Measurements from ENCODE around the gene DENND2C.

The DENND2C gene

GRCh38 chr1:114688526-114688925, 18.7 kb upstream of the DENND2C start:
- DNase-seq (ENCODE audit: extremely low read depth in 1 of 2, low read depth in 1 of 2) = no peak

- no peak for DNase-seq (ENCODE audit: extremely low read depth in 1 of 2, low read depth in 1 of 2)
These were observed 16.0 kb upstream of the DENND2C start for GRCh38 chr1:114685851-114686250.

DNA sequence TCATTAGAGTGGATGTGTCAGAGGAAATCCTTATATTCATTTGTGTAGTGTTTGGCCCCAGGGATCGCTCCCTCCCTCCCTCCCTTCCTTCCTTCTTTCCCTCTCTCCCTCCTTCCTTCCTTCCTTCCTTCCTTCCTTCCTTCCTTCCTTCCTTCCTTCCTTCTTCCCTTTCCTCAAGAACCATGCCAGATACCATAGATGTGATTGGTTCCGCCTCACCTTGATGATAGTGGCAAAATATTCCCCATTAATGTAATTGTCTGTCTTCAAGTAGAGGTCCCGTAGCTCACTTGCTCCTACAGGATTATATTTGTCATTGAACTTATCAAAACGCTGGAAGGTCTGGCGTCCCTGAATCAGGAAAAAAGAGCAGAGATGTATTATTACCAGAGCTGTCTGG, 7.8 kb upstream of the DENND2C start:
- DNase-seq (ENCODE audit: extremely low read depth in 1 of 2, low read depth in 1 of 2) = no peak

GRCh38 chr1:114676115-114676514, 6.3 kb upstream of the DENND2C start:
- DNase-seq (ENCODE audit: extremely low read depth in 1 of 2, low read depth in 1 of 2) = no peak

GRCh38 chr1:114671939-114672275, 2.1 kb upstream of the DENND2C start:
- DNase-seq (ENCODE audit: extremely low read depth in 1 of 2, low read depth in 1 of 2) = no peak

DNA sequence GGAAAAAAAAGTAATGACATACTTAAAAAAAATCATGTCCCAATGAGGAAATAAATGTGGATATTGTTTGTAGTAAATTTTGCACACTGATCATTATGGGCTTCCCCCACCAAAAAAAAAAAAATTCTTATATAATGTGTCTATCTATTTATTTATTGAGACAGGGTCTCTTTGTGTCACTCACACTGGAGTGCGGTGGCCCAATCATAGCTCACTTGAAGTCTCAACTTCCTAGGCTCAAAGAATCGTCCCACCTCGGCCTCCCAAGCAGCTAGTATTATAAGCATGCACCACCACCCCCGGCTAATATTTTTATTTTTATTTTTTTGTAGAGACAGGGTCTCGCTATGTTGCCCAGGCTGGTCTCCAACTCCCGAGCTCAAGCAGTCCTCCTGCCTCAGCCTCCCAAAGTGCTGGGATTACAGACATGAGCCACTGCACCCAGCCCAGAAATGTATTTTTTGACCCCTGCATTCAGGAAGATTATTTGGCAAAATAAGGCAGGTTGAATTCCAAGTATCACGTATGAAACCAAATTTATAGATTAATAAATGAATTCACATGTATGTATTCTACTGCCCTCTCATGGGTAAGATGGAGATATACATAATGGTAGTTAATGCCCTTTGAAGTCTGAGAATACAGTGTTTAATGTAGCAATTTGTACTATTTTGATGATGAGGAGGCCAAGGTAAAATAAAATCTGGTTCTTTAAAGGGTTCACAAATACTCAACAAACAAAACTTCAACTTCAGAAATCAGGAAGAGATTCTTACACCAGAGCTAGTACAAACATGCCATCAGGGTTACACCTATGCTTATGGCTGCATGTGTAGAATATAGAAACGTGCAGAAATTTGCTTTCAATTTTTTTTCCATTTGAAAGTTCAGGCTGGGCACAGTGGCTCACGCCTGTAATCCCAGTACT, 1.4 kb upstream of the DENND2C start:
- DNase-seq (ENCODE audit: extremely low read depth in 1 of 2, low read depth in 1 of 2) = no peak

GRCh38 chr1:114670083-114671010, 498 bp upstream of the DENND2C start:
- peak; percentile 66 to 80 for DNase-seq (ENCODE audit: extremely low read depth in 1 of 2, low read depth in 1 of 2)

DNA sequence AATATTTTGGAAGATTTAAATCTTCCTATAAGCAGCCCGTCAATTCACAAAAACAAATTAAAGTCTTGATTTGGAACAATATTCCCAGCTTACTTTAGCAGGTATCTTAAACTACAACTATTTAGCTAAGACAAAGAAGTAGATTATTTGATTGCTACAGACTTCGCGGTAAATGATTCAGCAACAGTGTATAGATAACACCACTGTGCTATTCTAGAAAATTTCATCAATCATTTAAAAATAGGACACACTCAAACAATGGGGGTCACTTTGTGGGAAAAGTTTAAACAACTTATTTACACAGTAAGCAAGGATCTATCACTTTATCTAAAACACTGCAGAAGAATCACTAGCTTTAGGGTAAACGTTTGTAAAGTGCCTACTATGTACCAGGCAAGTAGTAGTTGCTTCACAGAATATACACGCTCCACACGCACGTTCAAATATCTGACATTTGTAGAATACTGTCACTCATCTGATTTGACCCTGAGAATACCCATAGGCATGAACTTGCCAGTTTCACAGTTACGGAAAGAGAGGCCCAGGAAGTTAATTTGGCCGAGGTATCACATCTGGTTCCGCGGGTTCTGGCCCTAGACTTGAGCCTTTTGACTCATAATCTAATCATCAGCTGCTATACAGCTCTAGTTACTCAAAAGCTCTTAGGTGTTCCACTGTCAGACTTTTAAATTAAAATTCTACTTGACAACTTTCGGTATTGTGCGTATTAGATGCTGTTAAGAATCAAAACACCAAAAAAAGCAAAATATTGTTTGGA, 876 bp downstream of the DENND2C start:
- DNase-seq (ENCODE audit: extremely low read depth in 1 of 2, low read depth in 1 of 2) = no peak

GRCh38 chr1:114668373-114668772, 1.5 kb downstream of the DENND2C start:
- DNase-seq (ENCODE audit: extremely low read depth in 1 of 2, low read depth in 1 of 2) = no peak

DNA sequence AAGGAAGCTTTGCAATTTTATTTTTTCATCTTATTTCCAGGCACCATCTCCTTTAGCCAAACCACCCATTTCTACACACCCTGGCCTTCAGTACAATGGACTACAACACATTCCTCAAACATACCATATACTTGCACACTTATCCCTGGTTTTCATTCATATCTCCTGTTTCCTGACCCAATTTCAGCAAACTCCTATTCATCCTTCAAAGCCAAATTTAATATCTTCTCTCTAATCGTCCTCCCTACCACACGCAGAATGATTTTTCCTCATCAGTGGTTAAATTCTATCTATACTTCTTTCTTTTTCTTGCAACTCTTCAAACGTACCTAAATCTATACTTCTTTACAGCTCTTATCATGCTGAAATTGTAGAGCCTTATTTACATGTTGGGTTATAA, 2.9 kb downstream of the DENND2C start:
- no peak for DNase-seq (ENCODE audit: extremely low read depth in 1 of 2, low read depth in 1 of 2)

DNA sequence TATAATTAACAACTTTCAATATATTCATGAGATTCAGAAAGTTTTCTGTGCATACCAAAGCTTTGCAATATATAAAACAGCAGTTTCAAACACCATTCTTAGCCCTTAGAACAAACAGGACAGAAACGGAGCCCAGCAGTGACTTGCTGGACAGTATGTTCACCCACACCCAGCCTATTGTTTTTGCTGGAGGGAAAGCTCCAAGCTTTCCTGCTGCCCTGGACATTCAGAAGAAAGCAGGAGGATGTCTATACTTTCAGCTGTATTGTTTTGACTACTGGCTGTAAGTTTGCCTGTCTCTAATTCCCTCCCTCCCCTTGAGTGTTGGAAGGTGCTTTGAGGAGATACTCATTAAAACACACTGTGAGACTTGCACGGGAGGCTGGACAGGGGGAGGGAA, 9.6 kb downstream of the DENND2C start:
- DNase-seq (ENCODE audit: extremely low read depth in 1 of 2, low read depth in 1 of 2) = no peak

DNA sequence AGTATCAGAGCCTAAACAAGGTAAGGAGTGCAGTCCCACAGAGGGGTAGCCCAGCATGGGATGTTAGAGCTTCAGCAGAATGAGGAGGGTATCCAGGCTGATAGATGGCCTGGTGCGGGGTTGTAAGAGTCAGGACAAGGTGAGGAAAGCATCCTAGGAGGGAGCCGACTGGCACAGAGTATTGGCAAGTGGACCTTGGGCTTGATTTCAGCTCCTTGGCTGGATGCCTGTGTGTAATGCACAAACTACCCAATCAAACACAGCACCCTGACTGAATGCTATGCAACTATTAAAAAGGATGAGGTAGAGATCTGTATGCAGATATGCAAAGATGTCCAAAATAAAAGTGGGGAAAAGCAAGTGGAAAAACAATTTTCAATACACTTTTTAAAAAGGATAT, 18.0 kb downstream of the DENND2C start:
- DNase-seq (ENCODE audit: extremely low read depth in 1 of 2, low read depth in 1 of 2) = no peak

DNA sequence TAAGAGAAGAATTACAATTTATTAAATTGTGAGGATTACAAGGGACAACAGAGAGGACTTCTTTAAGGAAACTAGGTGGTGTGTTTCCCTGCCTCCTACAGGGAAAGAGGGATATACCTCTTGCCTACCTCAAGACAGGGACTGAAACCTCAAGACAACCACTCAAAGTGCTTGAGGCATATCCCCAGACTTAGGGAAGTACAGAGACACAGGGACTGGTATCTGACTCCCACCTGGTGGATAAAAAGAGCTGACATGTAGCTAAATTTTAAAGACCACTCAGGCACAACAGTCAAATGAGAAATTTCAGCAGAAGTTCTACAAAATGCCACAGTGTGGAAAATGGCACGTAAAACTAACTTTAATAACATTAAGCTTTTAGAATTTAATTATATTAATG, 21.3 kb downstream of the DENND2C start:
- DNase-seq (ENCODE audit: extremely low read depth in 1 of 2, low read depth in 1 of 2) = no peak

DNA sequence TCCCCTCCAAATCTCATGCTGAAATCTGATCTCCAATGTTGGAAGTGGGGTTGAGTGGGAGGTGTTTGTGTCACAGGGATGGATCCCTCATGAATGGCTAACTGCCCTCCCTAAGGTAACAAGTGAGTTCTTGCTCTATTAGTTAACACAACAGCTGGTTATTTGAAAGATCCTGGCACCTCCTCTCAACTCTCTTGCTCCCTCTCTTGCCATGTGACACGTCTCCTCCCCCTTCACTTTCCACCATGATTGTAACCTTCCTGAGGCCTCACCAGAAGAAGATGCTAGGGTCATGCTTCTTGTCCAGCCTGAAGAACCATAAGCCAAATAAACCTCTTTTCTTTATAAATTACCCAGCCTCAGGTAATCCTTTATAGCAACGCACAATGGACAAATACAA, 28.5 kb downstream of the DENND2C start:
- no peak for DNase-seq (ENCODE audit: extremely low read depth in 1 of 2, low read depth in 1 of 2)

DNA sequence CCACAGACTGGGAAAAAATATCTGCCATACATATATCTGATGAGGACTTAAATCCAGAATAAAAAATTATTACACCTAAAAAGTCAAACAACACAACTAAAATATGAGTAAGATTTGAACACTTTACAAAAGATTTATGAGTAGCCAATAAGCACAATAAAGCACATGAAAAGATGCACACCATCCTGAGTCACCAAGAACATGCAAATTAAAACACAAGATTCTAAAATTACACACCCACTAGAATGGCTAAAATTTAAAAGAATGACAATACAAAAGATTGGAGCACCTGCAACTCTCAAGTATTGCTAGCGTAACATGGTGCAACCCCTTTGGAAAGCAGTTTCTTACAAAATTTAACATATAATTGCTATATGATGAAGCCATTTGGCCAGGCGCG, 30.9 kb downstream of the DENND2C start:
- DNase-seq (ENCODE audit: extremely low read depth in 1 of 2, low read depth in 1 of 2) = no peak

DNA sequence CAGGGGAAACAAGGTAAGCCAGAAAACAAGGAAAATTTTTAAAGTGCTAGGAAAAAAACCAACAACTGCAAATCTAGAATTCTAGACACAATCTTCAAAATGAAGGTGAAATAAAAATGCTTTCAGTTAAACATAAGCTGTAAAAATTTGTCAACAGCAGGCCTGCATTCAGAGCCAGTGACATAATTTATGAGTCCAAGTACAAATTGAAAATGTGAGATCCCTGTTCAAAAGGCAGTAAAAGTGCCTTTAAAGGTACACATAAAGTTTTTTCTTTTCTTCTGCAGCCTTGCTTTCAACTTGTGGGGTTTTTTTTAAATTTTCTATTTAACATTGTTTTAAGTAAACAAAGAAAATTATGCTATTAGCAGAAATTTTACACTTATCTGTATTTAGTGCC, 37.4 kb downstream of the DENND2C start:
- DNase-seq (ENCODE audit: extremely low read depth in 1 of 2, low read depth in 1 of 2) = no peak

DNA sequence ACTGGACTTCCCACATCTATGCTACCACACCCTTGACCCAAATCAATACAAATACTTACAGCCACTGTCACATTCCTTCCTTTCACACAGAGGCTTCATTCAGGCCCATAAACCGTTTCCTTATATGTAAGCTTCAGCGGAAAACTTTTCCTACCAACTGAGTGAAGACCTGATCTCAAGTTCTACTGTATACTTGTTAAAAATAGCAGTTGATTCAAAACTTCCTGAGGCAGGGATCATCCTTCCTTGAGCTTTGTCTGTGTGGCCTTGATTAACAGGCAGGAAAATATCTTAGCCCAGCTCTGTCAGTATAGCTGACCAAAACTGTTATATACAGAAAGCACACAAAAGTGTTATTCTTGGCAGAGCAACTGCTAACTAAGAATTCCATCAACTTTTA, 42.7 kb downstream of the DENND2C start:
- DNase-seq (ENCODE audit: extremely low read depth in 1 of 2, low read depth in 1 of 2) = no peak

DNA sequence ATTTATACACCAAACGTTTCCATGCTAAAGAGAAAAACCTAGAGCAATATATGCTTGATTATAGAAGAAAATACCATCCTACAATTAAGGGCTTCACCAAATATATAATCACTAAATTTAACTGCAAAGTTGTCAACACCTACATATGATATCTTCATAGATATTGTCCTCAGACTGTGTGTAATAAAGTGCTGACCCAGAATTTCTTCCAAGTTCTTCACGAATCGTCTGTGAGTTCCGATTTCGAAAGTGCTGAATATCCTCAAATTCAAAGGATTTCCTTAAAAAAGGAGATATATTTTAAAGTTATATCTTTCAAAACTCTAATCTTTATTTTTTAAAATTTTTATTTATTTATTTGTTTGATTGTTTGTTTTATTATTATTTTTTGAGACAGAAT, 46.5 kb downstream of the DENND2C start:
- no peak for DNase-seq (ENCODE audit: extremely low read depth in 1 of 2, low read depth in 1 of 2)

DNA sequence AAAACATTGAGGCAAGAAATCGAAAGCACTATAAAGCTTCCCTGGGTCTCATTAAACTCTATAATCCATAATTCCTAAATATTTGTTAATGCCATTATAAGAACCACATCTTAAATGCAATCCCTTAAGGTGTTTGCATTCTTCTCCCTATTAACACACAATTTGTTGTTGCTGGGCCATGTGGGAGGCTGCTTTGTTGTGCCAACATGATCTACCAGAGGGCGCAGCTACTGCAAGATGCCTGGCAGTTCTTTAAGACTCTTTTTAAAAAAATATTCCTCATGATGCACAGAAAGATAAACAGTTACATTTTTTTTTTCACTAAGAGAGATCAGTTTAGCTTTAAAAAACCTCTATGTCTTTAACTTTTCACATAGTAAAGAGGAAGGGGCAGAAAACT, 49.4 kb downstream of the DENND2C start:
- no peak for DNase-seq (ENCODE audit: extremely low read depth in 1 of 2, low read depth in 1 of 2)

DNA sequence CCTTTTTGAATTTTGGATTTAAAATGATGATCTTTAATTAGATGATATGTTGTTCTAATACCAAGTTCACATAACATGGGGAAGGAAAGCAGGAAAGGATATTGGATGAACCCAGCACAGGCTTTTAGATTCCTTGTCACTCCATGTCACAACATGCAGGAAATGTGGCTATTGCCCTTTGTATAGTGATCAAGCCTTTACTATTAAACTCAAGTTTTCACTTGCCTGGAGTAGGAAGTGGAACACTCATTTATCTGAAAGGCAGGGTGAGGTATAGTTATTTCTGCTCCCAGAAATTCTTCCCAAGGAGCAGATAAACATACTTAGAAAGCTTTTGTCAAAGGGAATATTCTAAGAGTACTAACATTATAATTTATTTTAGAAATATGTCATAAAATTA, 51.2 kb downstream of the DENND2C start:
- no peak for DNase-seq (ENCODE audit: extremely low read depth in 1 of 2, low read depth in 1 of 2)

DNA sequence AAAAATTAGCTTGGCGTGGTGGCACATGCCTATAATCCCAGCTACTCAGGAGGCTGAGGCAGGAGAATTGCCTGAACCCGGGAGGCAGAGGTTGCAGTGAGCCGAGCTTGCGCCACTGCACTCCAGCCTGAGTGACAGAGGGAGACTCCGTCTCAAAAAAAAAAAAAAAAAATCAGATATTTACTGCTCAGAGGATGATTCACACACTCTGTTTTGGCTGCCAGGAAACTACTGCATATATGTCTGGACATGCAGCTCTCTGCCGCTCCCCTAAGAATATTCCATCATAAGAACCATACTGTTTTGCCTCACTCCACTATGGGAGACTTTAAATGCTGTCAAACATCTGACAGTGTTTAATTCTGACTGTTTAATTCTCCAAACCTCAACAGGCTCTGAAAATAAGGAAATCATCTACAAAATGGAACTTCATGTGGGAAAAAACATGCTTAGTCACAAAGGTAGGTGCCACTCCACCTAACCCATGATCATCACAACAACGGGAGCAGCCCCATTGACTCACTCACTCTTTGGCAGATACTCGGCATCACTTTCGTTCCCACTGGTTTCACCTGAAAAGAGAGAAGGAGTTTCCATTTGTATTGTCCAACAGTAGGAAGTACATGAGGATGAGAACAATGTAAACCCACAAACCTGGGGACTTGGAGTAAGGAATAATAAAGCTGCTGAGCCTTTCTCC, 59.2 kb downstream of the DENND2C start:
- no peak for DNase-seq (ENCODE audit: extremely low read depth in 1 of 2, low read depth in 1 of 2)
